ENCODE data around the gene ENSA.
"Not testable (repeated sequence)": the region's sequence is repeated elsewhere in the genome, so short reads cannot be mapped to it uniquely, and the experiment has no call there.

Gene ENSA

GRCh38 chr1:150602372-150602771 is 27.0 kb downstream of the ENSA start:
- H3K4me3 ChIP-seq (ENCODE audit: low read length); H3K9me3 ChIP-seq (ENCODE audit: control insufficient read depth, low read depth, low read length); H3K36me3 ChIP-seq (ENCODE audit: control insufficient read depth, low read depth, low read length); H3K9ac ChIP-seq (ENCODE audit: low read length); H3K27me3 ChIP-seq (ENCODE audit: control insufficient read depth, insufficient read depth, low read length); H3K27ac ChIP-seq (ENCODE audit: low read length): not testable (repeated sequence)
- peaks cover 15% of the 10 kb centered on the region for H3K4me1 ChIP-seq (ENCODE audit: control insufficient read depth, low read depth, low read length)

- Histone ChIP-seq H3K4me3 (ENCODE audit: low read length) (no peak overlapping the region), H3K9me3 (ENCODE audit: control insufficient read depth, low read depth, low read length) (no peaks in the 10 kb centered on the region), H3K4me1 (ENCODE audit: control insufficient read depth, low read depth, low read length) (peaks cover 15% of the 10 kb centered on the region), H3K27me3 (ENCODE audit: control insufficient read depth, insufficient read depth, low read length) (no peaks in the 10 kb centered on the region), H3K9ac (ENCODE audit: low read length) (no peak overlapping the region), H3K27ac (ENCODE audit: low read length) (no peak overlapping the region), H3K36me3 (ENCODE audit: control insufficient read depth, low read depth, low read length) (peaks cover 5% of the 10 kb centered on the region)
Measured at GRCh38 chr1:150601540-150601939, 27.9 kb downstream of the ENSA start.

GRCh38 chr1:150598346-150598745 is 31.1 kb downstream of the ENSA start:
- H3K4me3 ChIP-seq (ENCODE audit: low read length); H3K36me3 ChIP-seq (ENCODE audit: control insufficient read depth, low read depth, low read length); H3K4me1 ChIP-seq (ENCODE audit: control insufficient read depth, low read depth, low read length); H3K9me3 ChIP-seq (ENCODE audit: control insufficient read depth, low read depth, low read length); H3K27me3 ChIP-seq (ENCODE audit: control insufficient read depth, insufficient read depth, low read length); H3K27ac ChIP-seq (ENCODE audit: low read length); H3K9ac ChIP-seq (ENCODE audit: low read length): not testable (repeated sequence)

GRCh38 chr1:150596976-150597375 is 32.4 kb downstream of the ENSA start:
- Histone ChIP-seq H3K4me3 (ENCODE audit: low read length) (no peak overlapping the region), H3K27me3 (ENCODE audit: control insufficient read depth, insufficient read depth, low read length) (no peaks in the 10 kb centered on the region), H3K4me1 (ENCODE audit: control insufficient read depth, low read depth, low read length) (no peaks in the 10 kb centered on the region), H3K36me3 (ENCODE audit: control insufficient read depth, low read depth, low read length) (peaks cover 5% of the 10 kb centered on the region), H3K9ac (ENCODE audit: low read length) (no peak overlapping the region), H3K9me3 (ENCODE audit: control insufficient read depth, low read depth, low read length) (no peaks in the 10 kb centered on the region), H3K27ac (ENCODE audit: low read length) (no peak overlapping the region)

GRCh38 chr1:150596095-150596892 is 33.1 kb downstream of the ENSA start:
- Histone ChIP-seq H3K9me3 (ENCODE audit: control insufficient read depth, low read depth, low read length) (no peaks in the 10 kb centered on the region), H3K9ac (ENCODE audit: low read length) (no peak overlapping the region), H3K4me1 (ENCODE audit: control insufficient read depth, low read depth, low read length) (no peaks in the 10 kb centered on the region), H3K36me3 (ENCODE audit: control insufficient read depth, low read depth, low read length) (peaks cover 5% of the 10 kb centered on the region), H3K27me3 (ENCODE audit: control insufficient read depth, insufficient read depth, low read length) (no peaks in the 10 kb centered on the region), H3K27ac (ENCODE audit: low read length) (no peak overlapping the region), H3K4me3 (ENCODE audit: low read length) (no peak overlapping the region)

- H3K9ac ChIP-seq (ENCODE audit: low read length): no peak overlapping the region
- H3K27ac ChIP-seq (ENCODE audit: low read length): no peak overlapping the region
- no peak overlapping the region for H3K4me3 ChIP-seq (ENCODE audit: low read length)
- H3K4me1 ChIP-seq (ENCODE audit: control insufficient read depth, low read depth, low read length): peaks cover 5% of the 10 kb centered on the region
- peaks cover 15% of the 10 kb centered on the region for H3K36me3 ChIP-seq (ENCODE audit: control insufficient read depth, low read depth, low read length)
- no peaks in the 10 kb centered on the region for H3K9me3 ChIP-seq (ENCODE audit: control insufficient read depth, low read depth, low read length)
- H3K27me3 ChIP-seq (ENCODE audit: control insufficient read depth, insufficient read depth, low read length): no peaks in the 10 kb centered on the region
Measured at GRCh38 chr1:150582371-150582770, 47.0 kb downstream of the ENSA start.

GRCh38 chr1:150581962-150582361 is 47.5 kb downstream of the ENSA start:
- H3K27ac ChIP-seq (ENCODE audit: low read length); H3K9ac ChIP-seq (ENCODE audit: low read length); H3K4me1 ChIP-seq (ENCODE audit: control insufficient read depth, low read depth, low read length); H3K9me3 ChIP-seq (ENCODE audit: control insufficient read depth, low read depth, low read length); H3K27me3 ChIP-seq (ENCODE audit: control insufficient read depth, insufficient read depth, low read length); H3K4me3 ChIP-seq (ENCODE audit: low read length): not testable (repeated sequence)
- H3K36me3 ChIP-seq (ENCODE audit: control insufficient read depth, low read depth, low read length): peaks cover 19% of the 10 kb centered on the region

- H3K9me3 ChIP-seq (ENCODE audit: control insufficient read depth, low read depth, low read length); H3K27ac ChIP-seq (ENCODE audit: low read length); H3K4me3 ChIP-seq (ENCODE audit: low read length); H3K9ac ChIP-seq (ENCODE audit: low read length); H3K27me3 ChIP-seq (ENCODE audit: control insufficient read depth, insufficient read depth, low read length): not testable (repeated sequence)
- Histone ChIP-seq H3K36me3 (ENCODE audit: control insufficient read depth, low read depth, low read length) (peaks cover 24% of the 10 kb centered on the region), H3K4me1 (ENCODE audit: control insufficient read depth, low read depth, low read length) (peaks cover 12% of the 10 kb centered on the region)
Measured at GRCh38 chr1:150581437-150581836, 48.0 kb downstream of the ENSA start.

GRCh38 chr1:150580966-150581365 is 48.4 kb downstream of the ENSA start:
- Histone ChIP-seq H3K36me3 (ENCODE audit: control insufficient read depth, low read depth, low read length) (peaks cover 29% of the 10 kb centered on the region), H3K4me1 (ENCODE audit: control insufficient read depth, low read depth, low read length) (peaks cover 16% of the 10 kb centered on the region)
- H3K27ac ChIP-seq (ENCODE audit: low read length); H3K4me3 ChIP-seq (ENCODE audit: low read length); H3K9me3 ChIP-seq (ENCODE audit: control insufficient read depth, low read depth, low read length); H3K27me3 ChIP-seq (ENCODE audit: control insufficient read depth, insufficient read depth, low read length); H3K9ac ChIP-seq (ENCODE audit: low read length): not testable (repeated sequence)

GRCh38 chr1:150579945-150580642 is 49.3 kb downstream of the ENSA start:
- Histone ChIP-seq H3K4me3 (ENCODE audit: low read length) (peak overlapping the region; percentile 94), H3K27ac (ENCODE audit: low read length) (peak overlapping the region; percentile 93), H3K9me3 (ENCODE audit: control insufficient read depth, low read depth, low read length) (no peaks in the 10 kb centered on the region), H3K4me1 (ENCODE audit: control insufficient read depth, low read depth, low read length) (peaks cover 25% of the 10 kb centered on the region), H3K36me3 (ENCODE audit: control insufficient read depth, low read depth, low read length) (peaks cover 37% of the 10 kb centered on the region), H3K27me3 (ENCODE audit: control insufficient read depth, insufficient read depth, low read length) (no peaks in the 10 kb centered on the region), H3K9ac (ENCODE audit: low read length) (peak overlapping the region; percentile 100)

- Histone ChIP-seq H3K4me3 (ENCODE audit: low read length) (peak within 1 kb of the TSS; percentile 94), H3K27ac (ENCODE audit: low read length) (peak within 1 kb of the TSS; percentile 97), H3K27me3 (ENCODE audit: control insufficient read depth, insufficient read depth, low read length) (no peaks in the 10 kb centered on the region), H3K9ac (ENCODE audit: low read length) (peak within 1 kb of the TSS; percentile 100), H3K4me1 (ENCODE audit: control insufficient read depth, low read depth, low read length) (peaks cover 33% of the 10 kb centered on the region), H3K36me3 (ENCODE audit: control insufficient read depth, low read depth, low read length) (peaks cover 45% of the 10 kb centered on the region), H3K9me3 (ENCODE audit: control insufficient read depth, low read depth, low read length) (no peaks in the 10 kb centered on the region)
Measured at GRCh38 chr1:150579110-150579944, 50.1 kb downstream of the ENSA start, which contains the start of gene MCL1. Gene MCL1, minus strand, starts transcription at chr1:150579610. Its CDS starts 80 bp downstream, at chr1:150579530.
